ENCODE data around the gene CTSH.
"Not testable (repeated sequence)": the region's sequence is repeated elsewhere in the genome, so short reads cannot be mapped to it uniquely, and the experiment has no call there.

CTSH gene

GRCh38 chr15:78880242-78880533 is 64.7 kb downstream of the CTSH start:
- DNase-seq: no peak

DNA sequence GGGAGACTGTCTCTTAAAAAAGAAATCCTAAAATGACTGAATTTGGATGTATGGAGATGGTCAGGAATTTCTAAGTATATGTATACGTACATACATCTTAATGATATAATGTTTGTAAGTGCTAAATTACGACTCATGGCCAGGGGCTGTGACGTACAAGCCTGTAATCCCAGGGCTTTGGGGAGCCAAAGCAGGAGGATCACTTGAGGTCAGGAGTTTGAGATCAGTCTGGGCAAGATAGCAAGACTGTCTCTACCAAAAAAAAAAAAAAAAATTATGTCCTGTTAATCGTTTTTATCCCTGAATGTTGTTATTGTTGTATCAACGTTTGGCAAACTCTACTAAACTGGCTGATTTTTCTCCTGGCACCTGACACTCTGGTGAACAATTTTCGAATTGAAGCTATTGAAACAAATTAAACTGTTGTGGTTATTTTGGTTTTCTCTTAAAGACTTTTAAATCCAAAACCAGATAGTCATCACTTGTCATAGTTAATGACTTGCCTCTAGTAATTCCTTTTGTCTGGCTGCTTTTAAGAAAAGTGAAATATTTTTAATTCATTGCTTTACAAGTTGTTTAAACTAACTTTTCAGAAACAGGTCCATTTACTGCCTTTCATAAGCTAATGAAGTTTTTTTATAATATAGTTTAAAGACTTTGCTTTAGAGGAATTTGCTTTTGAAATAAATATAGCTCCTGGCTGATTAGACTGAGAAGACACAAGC is 65.2 kb downstream of the CTSH start:
- no peak for DNase-seq

- DNase-seq: no peak
These were observed 66.5 kb downstream of the CTSH start for GRCh38 chr15:78878356-78878755.

DNA sequence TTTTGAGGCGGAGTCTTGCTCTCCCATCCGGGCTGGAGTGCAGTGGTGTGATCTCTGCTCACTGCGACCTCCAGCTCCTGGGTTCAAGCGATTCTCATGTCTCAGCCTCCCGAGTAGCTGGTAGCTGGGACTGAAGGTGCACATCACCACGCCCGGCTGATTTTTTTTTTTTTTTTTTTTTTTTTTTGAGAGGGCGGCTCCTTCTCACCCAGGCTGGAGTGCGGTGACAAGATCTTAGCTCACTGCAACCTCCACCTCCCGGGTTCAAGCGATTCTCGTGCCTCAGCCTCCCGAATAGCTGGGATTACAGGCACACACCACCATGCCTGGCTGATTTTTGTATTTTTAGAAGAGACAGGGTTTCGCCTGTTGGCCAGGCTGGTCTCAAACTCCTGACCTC is 67.9 kb downstream of the CTSH start:
- DNase-seq: not testable (repeated sequence)

- DNase-seq: no peak
These were observed 69.5 kb downstream of the CTSH start for GRCh38 chr15:78875107-78875914.

GRCh38 chr15:78873793-78874765 is 70.8 kb downstream of the CTSH start:
- peak in 1 of 2 donors; percentile 55 for DNase-seq

DNA sequence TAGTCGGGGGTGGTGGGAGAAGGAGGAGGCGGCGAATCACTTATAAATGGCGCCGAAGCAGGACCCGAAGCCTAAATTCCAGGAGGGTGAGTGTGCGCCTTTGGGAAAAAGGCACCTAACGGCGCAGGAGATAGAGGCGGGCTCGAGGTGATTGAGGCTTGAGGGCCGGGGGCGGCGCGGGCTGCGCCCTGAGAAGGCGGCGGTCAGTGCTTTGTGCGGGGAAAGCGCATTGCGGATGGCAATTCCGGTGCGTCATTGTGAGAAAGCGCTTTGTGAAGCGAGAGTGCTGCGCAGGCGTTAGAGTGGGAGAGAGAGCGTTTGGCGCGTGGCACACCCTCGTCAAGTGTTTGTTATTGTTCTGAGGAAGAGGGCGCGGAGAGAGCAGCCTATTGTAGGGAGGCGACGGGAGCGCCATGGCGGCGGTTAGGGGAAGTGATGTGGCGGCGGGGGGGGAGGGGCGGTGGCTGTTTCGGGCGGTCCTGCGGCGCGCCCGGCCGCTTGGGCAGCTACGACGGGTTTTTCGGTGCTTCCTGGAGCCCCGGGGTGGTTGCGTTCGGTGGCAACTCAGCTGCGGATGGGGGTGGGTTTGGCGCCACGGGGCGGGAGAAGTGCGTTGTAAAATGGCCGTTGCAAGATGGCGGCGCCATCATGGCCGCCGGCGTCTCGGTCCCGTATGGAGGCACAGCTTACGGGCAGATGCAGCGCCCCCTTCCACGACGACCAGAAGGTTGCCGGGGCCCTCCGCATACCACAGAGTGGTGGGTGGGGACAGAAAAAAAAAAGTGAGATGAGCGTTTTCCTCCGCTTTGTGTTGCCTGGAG is 71.7 kb downstream of the CTSH start:
- DNase-seq: peak; percentile 65 to 70

- DNase-seq: peak; percentile 95
These were observed 72.5 kb downstream of the CTSH start, which contains the start of gene MORF4L1 for GRCh38 chr15:78872155-78872971. Gene MORF4L1, plus strand, starts transcription at chr15:78872890. Its CDS starts 128 bp downstream, at chr15:78873018.

DNA sequence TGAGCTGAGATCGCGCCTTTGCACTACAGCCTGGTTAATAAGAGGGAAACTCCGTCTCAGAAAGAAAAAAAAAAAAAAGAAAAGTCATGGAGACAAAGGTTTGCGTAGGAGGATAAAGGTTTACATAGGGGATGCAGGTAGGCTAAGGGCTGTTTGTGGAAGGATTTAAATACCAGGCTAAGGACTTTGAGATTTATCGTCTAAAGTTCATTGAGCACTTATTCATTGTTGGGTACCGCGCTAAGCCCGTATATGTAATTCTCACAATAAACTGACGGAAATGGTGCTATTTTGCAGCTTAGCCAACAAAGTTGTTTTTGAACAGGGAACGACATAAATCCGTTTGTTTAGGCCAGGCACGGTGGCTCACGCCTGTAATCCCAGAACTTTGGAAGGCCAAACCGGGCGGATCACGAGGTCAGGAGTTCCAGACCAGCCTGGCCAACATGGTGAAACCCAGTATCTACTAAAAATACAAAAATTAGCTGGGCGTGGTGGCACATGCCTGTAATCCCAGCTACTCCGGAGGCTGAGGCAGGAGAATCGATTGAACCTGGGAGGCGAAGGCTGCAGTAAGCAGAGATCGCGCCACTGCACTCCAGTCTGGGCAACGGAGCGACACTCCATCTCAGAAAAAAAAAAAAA is 73.2 kb downstream of the CTSH start:
- not testable (repeated sequence) for DNase-seq
